K562 (cell line): ENCODE results near the gene DEDD2. TPM values are rescaled to one million over a fixed set of nuclear protein-coding genes. Genes with fewer than 3 reads are reported as not detected.

ENCODE experiments used
- CAMTA2 ChIP-seq: fragments of 250-450 bp; sonication (Bioruptor Pico); conservative IDR thresholded peaks from 2 replicates; pipeline ENCODE4 v1.5.1; 2022
- CBFA2T2 ChIP-seq: fragments of 450-650 bp; conservative IDR thresholded peaks from 2 replicates; pipeline ENCODE4 v1.6.1; 2017; ENCODE audit warnings: mild to moderate bottlenecking
- E4F1 ChIP-seq: fragments of 250-450 bp; sonication (Bioruptor Pico); IDR thresholded peaks from 2 replicates; pipeline ENCODE4 v1.5.0; 2021; ENCODE audit warnings: mild to moderate bottlenecking, borderline replicate concordance
- ESRRA ChIP-seq: fragments of 450-650 bp; IDR thresholded peaks from 2 replicates; pipeline ENCODE4 v1.6.1; 2014; ENCODE audit warnings: low read depth, mild to moderate bottlenecking, moderate library complexity, borderline replicate concordance
- ESRRB ChIP-seq: fragments of 250-450 bp; sonication (Bioruptor Pico); IDR thresholded peaks from 2 replicates; pipeline ENCODE4 v1.5.0; 2020; ENCODE audit warnings: mild to moderate bottlenecking, moderate library complexity, borderline replicate concordance
- HES1 ChIP-seq: fragments of 450-650 bp; IDR thresholded peaks from 2 replicates; pipeline ENCODE4 v1.6.1; 2016; ENCODE audit warnings: low read depth, mild to moderate bottlenecking, moderate library complexity
- JUNB ChIP-seq: fragments of 450-650 bp; formaldehyde crosslinking; conservative IDR thresholded peaks from 2 replicates; pipeline ENCODE4 v1.4.0; 2020; ENCODE audit warnings: mild to moderate bottlenecking
- KHSRP ChIP-seq: fragments of 450-650 bp; IDR thresholded peaks from 2 replicates; pipeline ENCODE4 v1.6.1; 2017
- MECOM ChIP-seq: fragments of 250-450 bp; sonication (Bioruptor Pico); IDR thresholded peaks from 2 replicates; pipeline ENCODE4 v1.8.0; 2022; ENCODE audit warnings: inconsistent platforms
- MYNN ChIP-seq, 2 experiments: sonication (generic); formaldehyde crosslinking in 1 of 2; IDR thresholded peaks; 2 replicates each; pipeline versions ENCODE4 v1.5.0 to v1.6.1; 2016 to 2020; ENCODE audit warnings: antibody characterized with exemption in 1 of 2, missing genetic modification reagents in 1 of 2
- NR2F6 ChIP-seq: fragments of 450-650 bp; formaldehyde crosslinking; IDR thresholded peaks from 2 replicates; pipeline ENCODE4 v1.4.0; 2020; ENCODE audit warnings: mild to moderate bottlenecking
- POLR2A ChIP-seq: fragments of 450-650 bp; conservative IDR thresholded peaks from 2 replicates; pipeline ENCODE4 v1.6.1; 2016
- RFX5 ChIP-seq: IDR thresholded peaks from 2 replicates; pipeline ENCODE4 v1.6.1; 2011; ENCODE audit warnings: low read depth, mild to moderate bottlenecking, improper control_type of control experiment, low read length
- RHOXF2B ChIP-seq: fragments of 250-450 bp; sonication (Bioruptor Pico); conservative IDR thresholded peaks from 2 replicates; pipeline ENCODE4 v1.5.1; 2021
- TCF3 ChIP-seq: sonication (generic); formaldehyde crosslinking; IDR thresholded peaks from 2 replicates; pipeline ENCODE4 v1.4.0; 2020; ENCODE audit warnings: mild to moderate bottlenecking, missing genetic modification reagents
- ZFP30 ChIP-seq: fragments of 250-450 bp; sonication (Bioruptor Pico); IDR thresholded peaks from 2 replicates; pipeline ENCODE4 v1.8.0; 2022; ENCODE audit warnings: moderate library complexity, mild to moderate bottlenecking, inconsistent platforms, borderline replicate concordance
- ZNF639 ChIP-seq, 2 experiments: fragments of 200-800 bp in 1 of 2; sonication (Bioruptor generic) in 1 of 2; sonication (generic) in 1 of 2; formaldehyde crosslinking in 1 of 2; IDR thresholded peaks in 1 of 2; conservative IDR thresholded peaks in 1 of 2; 2 replicates each; pipeline versions ENCODE4 v1.5.0 to v1.6.1; 2016 to 2020; ENCODE audit warnings: missing compliant biosample characterization in 1 of 2, missing genetic modification characterization in 1 of 2, missing genetic modification reagents in 1 of 2
- ZNF707 ChIP-seq: fragments of 250-450 bp; sonication (Bioruptor Pico); conservative IDR thresholded peaks from 2 replicates; pipeline ENCODE4 v1.8.0; 2022; ENCODE audit warnings: inconsistent platforms, mild to moderate bottlenecking, moderate library complexity
- polyA plus RNA-seq, 8 experiments: library from polyadenylated mRNA; depleted of rRNA in 4 of 8; stranded (reverse) in 5 of 8; unstranded in 3 of 8; fragments of >200 nt; fragmentation: Nextera tagmentation in 2 of 8; fragmentation: Illumina TruSeq in 1 of 8; extraction: Ambion mirVana in 2 of 8; extraction: Trizol in 1 of 8; gene quantifications; 2 replicates each; pipeline versions ENCODE4 v1.2.1 to v1.2.3, GENCODE V29; 2011 to 2014; ENCODE audit warnings: inconsistent platforms in 1 of 8, missing spikeins in 1 of 8
- total RNA-seq, 7 experiments: library from RNA; depleted of rRNA in 6 of 7; stranded (reverse); fragments of >200 nt in 6 of 7; fragmentation: Illumina TruSeq in 2 of 7; extraction: Trizol in 2 of 7; gene quantifications; 2 replicates each; pipeline versions ENCODE4 v1.2.1 to v1.2.3, GENCODE V29; 2011 to 2021; ENCODE audit warnings: low replicate concordance in 1 of 7
- TF ChIP-seq, protein P1 (sequence below): IDR thresholded peaks from 2 replicates; pipeline ENCODE4 v1.6.1; 2011; ENCODE audit not compliant: insufficient read length; ENCODE audit errors: extremely low read depth
- TF ChIP-seq, protein P2 (sequence below): fragments of 250-450 bp; sonication (Bioruptor Pico); IDR thresholded peaks from 2 replicates; pipeline ENCODE4 v1.5.0; 2020; ENCODE audit warnings: mild to moderate bottlenecking, borderline replicate concordance

The DEDD2 gene
- total and polyA plus RNA-seq, 9 of the 15 experiments (the other 6 are each of a cell fraction or from before 2014, with no cell fraction given) = 4.3 to 43.0 (median 29.2) TPM

DNA sequence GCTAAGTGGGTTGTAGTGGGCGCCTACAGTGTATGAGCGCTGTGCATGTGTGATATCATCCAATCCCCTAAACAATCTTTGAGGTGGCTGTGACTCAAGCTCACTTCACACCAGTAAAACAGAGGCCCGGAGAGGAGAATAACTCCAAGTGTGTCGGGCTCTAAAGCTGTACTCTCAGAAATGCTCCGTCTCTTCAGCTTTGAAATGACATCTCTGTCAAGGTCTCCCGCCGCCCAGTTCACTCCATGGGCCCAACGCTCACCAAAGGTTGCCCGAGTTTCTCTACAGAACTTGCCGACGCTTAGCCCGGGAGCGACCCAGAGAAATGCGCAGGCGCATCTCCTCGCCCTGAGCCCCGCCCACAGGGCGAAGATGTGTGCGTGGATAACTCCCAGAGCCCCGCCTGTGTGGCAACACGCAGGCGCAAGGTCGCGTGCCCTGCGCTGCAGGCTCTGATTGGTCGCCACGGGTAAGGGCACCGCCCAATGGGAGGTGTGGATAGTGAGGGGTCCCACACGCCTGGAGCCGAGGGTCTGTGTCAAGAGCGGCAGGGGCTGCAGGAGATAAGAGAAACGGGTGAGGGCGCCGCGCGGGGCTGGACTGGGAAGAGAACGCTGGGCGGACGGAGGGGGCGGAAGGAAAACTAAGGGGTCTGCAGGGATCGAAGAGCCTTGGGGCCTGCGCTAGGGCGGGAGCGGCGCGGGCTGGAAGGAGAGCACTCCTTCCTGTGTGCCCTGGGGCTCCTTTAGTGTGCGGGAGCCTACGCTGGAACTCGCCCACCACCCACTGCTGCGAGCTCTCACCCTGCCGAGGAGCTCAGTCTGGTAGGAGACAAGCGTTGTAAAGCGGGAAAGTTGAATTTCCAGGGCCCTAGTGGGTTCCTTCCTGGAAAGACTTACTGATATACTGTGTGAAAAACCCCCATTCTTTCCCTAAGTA lies 2.6 kb upstream of the DEDD2 start, which contains the start of gene ZNF526 (continued):
- TF ChIP-seq ZNF639 (CRISPR knock-in tag; conservative IDR thresholded peaks at IDR 0.05 in 1 of 2, IDR thresholded peaks at IDR 0.05 in 1 of 2) (no peak; a peak in 1 of 4 replicates), ESRRB (CRISPR knock-in tag) (no peak; the same call in 1 of the 2 replicates), E4F1 (CRISPR knock-in tag) (no peak), RFX5 (0 out of 2 replicates have a peak, but pooled peaks have one; percentile 49), MECOM (CRISPR knock-in tag) (no peak), ESRRA (no peak; the same call in none of the 2 replicates), NR2F6 (CRISPR knock-in tag) (no peak), ZNF707 (CRISPR knock-in tag) (no peak), POLR2A (peak; percentile 94), MYNN (IDR thresholded peaks at IDR 0.05) (0 out of 2 replicates have a peak, but pooled peaks have one; percentile 9), MYNN (CRISPR knock-in tag; IDR thresholded peaks at IDR 0.05) (no peak), CBFA2T2 (0 out of 2 replicates have a peak, but pooled peaks have one; percentile 13), HES1 (no peak), ZFP30 (CRISPR knock-in tag) (no peak), RHOXF2B (CRISPR knock-in tag) (no peak), TCF3 (CRISPR knock-in tag) (no peak), CAMTA2 (CRISPR knock-in tag) (no peak), KHSRP (no peak), JUNB (CRISPR knock-in tag) (no peak)
- TF ChIP-seq, protein P1, sequence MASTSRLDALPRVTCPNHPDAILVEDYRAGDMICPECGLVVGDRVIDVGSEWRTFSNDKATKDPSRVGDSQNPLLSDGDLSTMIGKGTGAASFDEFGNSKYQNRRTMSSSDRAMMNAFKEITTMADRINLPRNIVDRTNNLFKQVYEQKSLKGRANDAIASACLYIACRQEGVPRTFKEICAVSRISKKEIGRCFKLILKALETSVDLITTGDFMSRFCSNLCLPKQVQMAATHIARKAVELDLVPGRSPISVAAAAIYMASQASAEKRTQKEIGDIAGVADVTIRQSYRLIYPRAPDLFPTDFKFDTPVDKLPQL = no peak
- TF ChIP-seq, protein P2, sequence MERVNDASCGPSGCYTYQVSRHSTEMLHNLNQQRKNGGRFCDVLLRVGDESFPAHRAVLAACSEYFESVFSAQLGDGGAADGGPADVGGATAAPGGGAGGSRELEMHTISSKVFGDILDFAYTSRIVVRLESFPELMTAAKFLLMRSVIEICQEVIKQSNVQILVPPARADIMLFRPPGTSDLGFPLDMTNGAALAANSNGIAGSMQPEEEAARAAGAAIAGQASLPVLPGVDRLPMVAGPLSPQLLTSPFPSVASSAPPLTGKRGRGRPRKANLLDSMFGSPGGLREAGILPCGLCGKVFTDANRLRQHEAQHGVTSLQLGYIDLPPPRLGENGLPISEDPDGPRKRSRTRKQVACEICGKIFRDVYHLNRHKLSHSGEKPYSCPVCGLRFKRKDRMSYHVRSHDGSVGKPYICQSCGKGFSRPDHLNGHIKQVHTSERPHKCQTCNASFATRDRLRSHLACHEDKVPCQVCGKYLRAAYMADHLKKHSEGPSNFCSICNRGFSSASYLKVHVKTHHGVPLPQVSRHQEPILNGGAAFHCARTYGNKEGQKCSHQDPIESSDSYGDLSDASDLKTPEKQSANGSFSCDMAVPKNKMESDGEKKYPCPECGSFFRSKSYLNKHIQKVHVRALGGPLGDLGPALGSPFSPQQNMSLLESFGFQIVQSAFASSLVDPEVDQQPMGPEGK = no peak
